Measurements from ENCODE around the gene NLRP1.

The NLRP1 gene

DNA sequence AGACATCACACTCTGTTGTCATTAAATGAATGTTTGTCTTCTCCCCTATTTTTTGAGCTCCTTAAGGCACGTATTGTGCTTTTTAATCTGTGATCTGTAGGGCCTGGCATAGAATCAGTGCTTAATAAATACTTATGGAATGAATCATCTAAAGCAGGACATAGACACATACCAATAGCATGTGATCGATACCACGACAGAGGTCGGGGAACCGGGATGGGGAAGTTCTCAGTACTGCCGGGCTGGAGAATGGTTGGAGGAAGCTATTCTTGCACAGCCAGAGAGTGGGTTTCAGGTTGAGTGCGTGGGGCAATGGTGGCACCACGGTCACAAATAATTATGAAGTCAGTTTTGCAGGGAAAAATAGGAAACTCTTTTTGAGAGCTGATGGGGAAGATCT lies 26.8 kb downstream of the NLRP1 start:
- DNase-seq (ENCODE audit: low read depth in 2 of 2), result peak; percentile 29

DNA sequence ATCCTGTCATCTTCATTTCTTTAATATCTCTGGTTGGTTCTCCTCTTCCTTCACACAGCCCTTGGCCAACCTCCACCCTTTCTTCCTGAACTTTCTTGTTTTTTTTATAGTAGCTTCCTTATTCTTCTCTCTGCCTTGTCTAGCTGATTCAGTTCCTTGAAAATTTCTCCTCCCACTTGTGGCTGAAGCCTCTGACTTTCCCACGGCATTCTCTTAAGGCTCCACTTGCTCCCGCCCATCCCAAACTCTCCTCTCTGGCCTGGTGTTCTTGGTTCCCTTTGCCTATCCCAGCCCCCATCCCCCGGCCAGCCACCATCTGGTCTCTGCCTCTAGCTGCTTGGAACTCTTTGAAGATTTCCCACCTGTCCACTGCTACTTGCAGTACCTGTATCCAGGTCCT lies 29.1 kb downstream of the NLRP1 start:
- no peak for DNase-seq (ENCODE audit: low read depth in 2 of 2)

DNA sequence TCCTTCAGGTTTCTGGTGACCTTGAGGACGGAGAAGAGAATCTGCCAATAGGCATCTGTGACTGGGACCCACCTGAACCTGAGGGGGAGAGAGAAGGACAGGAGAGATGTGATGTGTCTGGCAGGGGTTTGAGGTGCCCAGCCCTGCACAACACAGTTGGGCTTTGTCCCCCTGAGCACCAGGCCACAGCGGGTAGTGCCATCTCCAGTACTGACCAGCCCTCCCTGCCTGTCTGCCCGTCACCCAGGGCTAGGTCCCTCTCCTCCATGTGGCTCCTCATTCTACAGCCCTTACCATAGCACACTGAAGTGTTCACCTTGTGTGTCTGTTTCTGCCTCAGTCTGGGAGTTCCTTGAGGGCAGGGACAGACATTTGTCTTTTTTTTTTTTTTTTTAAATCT lies 30.8 kb downstream of the NLRP1 start:
- DNase-seq (ENCODE audit: low read depth in 2 of 2), result no peak

DNA sequence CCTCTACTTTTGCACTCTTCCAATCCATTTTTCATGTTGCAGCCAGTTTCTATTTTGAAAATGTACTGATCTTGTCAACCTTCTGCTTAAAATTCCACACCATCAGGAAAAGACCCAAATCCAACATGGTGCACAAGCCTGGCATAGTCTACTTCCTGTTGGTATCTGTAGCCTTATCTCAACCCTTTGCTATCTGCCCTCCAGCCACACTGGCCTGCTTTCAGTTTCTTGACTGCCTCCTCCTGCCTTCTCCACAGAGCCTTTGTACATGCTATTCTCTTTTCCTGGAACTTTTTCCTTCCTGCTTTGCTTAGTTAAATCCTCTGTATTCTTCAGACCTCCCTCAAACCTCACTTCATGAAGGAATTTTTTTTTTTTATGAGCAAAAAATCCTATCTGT lies 31.5 kb downstream of the NLRP1 start:
- no peak for DNase-seq (ENCODE audit: low read depth in 2 of 2)

DNA sequence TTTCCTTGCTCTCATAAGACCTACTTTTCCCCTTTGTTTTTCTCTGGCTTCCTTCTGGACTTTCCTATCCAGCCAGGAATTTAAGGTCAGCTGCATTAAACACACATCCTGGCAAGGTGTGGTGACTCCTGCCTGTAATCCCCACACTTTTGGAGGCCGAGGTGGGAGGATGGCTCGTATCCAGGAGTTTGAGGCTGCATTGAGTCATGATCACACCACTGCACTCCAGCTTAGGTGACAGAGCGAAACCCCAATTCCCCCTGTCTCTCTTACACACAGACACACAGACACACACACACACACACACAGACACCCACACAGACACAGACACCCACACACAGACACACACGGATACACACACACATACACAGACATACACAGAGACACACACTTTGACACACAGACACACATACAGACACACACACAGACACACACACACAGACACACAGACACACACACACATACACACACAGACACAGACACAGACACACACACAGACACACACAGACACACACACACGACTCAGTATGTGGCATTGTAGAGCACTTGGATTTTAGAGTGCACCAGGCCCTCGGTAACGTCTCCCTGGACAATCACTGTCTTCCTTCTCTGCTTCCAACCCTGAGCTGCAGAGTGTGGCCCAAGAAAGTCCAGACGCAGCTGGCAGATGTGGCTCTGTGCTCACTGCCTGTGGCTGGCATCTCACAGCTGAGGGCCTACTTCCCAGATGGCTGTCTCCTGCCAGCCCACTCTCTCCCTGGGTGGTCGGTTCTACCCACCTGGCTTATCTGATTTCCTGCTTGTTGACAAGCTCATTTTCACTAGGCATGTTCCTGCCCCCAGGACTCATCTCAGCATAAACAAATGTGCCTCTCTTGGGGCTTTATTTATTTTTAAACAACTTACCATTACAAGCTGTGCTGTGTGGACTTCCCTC lies 39.0 kb downstream of the NLRP1 start:
- no peak for DNase-seq (ENCODE audit: low read depth in 2 of 2)

DNA sequence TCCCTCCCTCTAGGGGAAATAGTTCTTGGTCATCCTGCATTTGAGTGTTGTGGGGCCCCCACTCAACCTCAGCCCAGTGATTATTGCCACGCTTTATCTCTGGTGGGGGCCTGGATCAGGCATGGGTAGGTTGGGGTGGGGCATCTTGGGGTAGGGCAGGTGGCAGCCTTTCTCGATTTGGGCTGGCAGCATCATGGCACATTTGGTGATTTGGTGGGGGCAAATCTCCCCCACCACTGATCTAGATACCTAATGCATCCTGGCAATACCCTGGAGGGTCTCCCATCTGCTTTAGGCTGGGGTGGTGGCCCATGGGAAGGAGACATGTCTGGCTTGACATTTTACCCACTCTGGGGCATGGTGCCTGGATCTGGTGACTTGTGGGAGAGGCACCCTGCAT lies 40.2 kb downstream of the NLRP1 start:
- no peak for DNase-seq (ENCODE audit: low read depth in 2 of 2)

DNA sequence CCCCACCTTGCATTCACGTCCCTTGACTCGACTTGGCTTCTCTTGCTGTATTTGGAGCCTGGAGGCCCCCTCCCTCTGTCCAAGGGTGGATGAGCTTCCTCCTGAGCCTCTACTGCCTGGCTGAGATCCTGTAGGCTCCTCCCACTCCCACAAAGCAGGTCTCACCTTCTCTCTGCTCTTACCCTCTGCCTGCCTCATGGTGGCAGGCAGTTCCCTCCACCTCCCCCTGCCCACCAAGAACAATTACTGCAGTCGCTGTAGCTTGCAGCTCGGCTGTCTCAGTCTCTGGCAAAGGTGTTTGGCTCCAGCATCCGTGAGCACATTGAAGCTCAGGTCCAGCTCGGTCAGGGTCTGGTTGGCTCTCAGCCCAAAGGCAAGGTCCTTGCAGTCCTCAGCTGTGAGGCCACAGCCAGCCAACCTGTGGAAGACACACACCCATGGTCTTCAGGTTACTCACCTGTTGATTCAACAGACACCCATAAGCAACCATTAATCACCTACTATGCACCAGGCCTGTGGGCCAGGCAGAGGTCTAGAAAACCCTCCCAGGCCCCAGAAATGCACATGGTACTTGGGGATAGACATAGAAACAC lies 42.6 kb downstream of the NLRP1 start:
- no peak for DNase-seq (ENCODE audit: low read depth in 2 of 2)

DNA sequence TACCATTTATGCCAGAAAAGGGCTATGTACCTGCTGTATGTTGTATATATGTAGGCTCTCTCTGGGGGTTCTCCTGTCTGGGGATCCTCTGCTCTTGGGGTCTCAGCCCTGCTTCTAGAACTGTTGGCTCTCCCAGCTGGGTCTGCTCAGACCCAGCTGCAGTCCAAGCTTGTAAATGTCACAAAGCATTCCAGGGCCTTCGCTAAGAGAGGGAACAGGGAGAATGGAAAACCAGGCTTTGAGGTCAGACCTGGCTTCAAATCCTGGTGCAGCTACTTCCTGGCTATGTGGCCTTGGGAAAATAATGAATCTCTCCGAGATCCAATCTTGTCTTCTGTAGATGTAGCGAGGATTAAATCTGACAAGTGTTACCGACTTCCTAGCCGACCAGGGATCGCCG lies 44.0 kb downstream of the NLRP1 start:
- no peak for DNase-seq (ENCODE audit: low read depth in 2 of 2)

DNA sequence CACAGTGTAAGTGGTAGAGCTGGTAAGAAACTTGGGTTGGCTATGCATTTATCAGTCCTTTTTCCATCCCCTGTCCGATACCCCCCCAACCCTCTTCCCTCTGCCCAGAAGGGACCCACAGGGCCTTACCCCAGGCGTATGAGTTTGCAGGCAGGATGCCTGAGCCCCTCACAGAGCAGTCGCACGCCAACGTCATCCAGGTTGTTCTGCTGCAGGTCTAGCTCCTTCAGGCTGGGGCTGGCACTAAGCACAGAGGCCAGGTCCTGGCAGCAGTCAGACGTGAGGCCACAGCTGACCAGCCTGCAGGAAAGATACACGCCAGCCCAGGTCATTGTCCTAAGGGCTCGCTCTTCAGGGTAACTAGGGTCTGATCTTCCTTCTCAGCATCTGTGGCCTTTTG lies 45.0 kb downstream of the NLRP1 start:
- no peak for DNase-seq (ENCODE audit: low read depth in 2 of 2)

DNA sequence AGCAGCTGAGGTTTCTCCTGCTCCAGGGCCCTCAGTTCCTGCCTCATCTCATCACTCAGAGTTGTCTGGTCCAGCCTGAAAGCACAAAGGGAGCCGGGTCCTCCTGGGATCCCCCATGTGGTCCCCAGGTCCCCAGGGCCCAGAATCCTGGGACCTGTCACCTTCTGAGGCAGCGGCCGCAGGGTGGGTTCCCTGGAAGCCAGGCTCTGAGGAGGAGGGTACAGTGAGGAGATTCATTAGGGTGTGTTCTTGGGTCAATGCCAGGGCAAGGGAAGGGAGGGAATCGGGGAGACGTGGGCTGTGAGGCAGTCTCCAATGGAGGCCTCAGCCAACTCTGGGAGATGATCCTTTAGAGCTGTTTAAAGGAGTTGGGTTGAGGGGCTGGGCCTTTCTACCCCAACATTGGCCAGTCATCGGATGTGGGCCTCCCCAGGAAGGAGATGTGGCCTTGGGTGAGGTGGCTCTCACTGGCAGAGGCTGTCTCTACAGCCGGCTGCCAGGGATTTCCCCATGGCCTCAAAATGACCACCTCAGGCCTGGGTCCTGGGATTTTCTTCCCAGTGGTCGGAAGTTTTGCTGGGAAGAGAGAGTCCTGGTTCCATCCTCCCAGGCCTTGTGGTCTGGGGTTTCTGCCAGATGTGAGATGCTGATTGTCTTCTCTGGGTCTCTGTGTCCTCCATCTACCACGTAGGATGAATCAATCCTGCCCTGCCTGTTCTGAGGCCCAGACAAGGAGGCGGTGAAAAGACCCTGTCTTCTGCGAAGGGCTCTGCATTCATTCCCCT lies 47.3 kb downstream of the NLRP1 start:
- peak in 1 of 2 experiments; percentile 10 for DNase-seq (ENCODE audit: low read depth in 2 of 2)

DNA sequence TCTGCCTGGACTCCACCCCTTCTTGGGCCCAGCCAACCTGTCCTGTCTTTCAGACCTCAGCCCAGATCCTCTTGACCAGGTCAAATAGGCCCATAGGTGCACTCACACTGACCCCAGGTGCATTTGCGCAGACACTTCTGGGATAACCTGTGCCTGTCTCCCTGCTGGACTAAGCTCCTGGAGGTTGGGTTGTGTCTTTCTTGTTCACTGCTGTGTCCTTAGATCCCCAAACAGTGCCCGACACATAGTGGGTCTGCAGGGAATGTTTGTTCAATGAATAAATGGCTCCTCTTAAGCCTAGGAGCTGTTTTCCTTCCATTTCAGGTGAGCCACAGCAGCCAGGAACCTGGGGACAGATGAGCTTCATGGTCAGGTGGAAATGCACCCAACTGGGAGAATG lies 48.9 kb downstream of the NLRP1 start:
- DNase-seq (ENCODE audit: low read depth in 2 of 2), result no peak

DNA sequence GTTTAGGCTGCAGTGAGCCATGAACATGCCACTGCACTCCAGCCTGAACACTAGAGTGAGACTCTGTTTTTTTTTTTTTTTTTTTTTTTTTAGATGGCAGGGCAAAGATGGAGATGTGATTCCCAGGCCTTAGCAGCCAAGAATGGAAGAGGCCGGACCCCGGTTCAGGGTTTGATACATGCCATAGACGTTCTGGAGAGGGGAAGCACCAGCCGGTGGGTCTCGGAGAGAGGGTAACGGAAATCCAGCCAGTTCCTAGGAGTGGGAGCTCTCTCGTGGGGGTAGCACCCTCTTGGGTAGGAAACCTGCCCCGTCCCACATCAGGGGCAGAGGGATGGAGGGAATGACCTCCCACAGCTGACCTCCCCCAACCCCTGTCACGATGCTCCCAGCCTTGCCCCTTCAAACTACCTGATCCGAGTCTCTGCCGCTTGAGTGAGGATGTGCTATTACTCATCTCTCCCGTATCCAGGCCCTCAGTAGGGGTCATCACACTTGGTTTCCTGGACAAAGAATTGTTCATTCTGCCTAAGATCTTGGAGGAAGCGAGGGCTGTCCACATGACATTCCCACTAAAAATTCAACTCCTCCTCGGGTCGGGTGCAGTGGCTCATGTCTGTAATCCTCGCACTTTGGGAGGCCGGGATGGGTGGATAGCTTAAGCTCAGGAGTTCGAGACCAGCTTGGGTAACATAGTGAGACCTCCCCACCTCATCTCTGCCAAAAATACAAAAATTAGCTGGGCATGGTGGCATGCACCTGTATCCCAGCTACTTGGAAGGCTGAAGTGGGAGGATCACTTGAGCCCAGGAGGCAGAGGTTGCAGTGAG lies 50.6 kb downstream of the NLRP1 start:
- DNase-seq (ENCODE audit: low read depth in 2 of 2), result no peak

DNA sequence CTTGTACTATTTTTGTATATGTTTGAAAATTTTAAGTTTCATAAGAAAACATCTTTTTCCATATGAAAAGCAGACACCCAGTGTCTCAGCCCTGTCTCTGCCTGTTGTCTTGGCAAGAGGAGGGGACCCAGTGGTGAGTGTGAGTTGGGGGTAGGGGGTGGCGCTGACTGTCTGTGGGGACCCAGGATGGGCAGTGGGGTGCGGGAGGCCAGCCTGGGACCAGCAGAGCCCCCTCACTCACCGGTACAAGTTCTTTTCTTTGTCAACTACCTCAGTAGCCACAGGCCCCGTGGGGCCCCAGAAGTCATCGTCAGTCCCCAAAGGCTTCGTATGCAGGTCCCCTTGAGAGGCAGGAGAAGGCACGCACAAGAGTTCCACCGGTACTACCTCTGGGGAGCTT lies 51.7 kb downstream of the NLRP1 start:
- DNase-seq (ENCODE audit: low read depth in 2 of 2), result no peak

DNA sequence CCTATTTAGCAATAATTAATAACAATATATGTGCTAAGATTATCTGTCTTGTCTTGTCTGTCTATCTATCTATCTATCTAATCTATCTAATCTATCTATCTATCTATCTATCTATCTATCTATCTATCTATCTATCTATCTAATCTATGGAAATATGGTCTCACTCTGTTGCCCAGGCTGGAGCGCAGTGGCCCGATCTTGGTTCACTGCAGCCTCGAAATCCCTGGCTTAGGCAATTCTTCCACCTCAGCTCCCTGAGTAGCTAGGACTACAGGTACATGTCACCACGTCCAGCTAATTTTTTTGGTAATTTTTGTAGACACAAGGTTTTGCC lies 53.3 kb downstream of the NLRP1 start:
- no peak for DNase-seq (ENCODE audit: low read depth in 2 of 2)

DNA sequence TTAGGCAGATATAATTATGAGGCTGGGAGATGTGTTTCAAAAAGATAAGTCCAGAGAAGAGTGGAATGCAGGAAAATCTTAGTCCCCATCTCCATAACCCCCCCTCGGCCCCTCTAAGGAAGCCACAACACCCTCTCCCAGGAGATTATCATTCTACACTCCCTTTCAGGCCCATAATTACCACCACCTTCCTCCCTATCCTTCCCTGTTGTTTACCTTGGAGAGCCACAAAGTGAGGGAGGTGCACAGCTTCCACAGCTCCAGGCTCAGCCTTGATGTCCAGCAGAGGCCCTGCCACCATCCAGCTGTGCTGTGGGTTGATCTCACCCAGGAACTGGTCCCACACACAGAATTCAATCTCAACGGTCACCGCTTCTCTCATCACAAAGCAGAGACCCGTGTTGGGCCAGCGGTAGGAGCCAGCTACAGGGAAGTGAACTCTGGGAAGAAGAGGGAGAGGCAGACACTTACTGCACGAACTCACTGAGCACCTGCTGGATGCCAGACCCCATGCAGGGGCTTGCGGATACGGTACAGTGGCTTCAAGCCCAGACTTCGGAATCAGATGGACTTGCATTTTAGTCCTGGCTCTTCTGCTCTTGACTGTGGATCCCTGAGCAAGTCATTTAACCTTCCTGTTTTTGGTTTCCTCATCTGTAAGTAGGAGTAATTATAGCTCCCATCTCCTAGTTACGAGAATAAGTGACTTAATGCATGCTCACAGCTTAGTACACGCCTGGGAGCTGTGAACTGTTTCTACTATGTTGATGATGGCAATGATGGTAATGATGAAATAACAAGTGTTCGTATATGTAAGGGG lies 53.8 kb downstream of the NLRP1 start:
- DNase-seq (ENCODE audit: low read depth in 2 of 2), result no peak

DNA sequence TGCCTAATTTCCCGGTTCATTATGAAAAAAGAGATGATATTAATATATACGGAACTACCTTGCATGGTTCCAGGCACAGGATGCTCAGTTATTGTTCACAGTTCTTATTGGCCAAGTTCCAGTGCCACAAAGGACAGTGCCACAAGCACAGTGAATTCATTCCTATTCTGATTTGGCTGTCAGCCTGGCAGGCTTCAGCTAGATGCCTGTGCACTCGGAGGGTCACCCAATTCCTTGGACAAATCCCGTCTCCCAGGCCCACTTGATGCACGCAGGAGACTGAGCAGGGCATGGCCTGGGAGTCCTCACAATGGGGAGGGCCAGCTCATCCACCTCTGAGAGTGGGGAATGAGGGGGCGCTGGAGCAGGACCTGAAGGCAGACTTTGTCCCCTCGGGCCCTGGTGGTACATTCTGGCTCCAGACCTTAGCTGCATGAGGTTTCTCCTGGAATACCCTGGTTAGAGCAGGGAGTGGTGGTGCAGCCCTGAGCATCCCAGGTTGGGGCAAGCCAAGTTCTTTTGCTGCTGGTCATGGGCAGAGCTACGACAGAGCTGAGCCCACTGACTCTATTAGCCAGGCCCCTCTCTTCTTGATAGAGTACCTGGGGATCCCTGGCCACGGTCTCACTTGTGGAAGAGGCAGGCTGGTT lies 56.6 kb downstream of the NLRP1 start:
- no peak for DNase-seq (ENCODE audit: low read depth in 2 of 2)

DNA sequence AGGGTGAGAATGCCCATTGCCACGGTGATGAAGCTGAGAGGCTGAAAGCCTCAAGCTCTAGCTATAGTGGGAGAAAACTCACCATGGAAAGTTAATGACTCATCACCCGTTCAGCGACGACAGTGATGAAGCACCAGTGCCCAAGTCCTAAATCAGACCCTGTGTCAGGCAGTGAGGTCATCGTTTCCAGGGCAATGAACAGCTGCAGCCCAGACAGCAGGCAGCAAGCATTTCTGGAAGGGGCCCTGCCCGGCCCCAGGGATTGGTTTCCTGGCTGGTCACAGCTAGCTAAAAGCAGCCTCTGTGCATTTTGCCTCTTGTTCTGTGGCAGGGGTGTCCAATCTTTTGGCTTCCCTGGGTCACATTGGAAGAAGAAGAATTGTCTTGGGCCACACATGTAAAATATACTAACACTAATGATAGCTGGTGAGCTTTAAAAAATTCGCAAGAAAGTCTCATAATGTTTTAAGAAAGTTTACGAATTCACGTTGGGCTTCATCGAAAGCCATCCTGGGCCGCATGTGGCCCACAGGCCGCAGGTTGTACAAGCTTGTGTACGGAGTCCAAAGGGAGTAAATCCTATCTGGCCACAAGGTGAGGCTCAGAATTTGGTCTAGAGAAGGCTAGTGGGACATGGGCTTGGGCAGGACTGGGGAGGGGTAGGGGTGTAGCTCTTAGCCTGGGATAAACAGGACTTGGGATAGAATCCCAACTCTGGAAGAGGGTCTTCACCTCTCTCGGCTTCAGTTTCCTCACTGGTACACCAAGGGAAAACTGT lies 57.3 kb downstream of the NLRP1 start:
- peak; percentile 87 to 88 for DNase-seq (ENCODE audit: low read depth in 2 of 2)

DNA sequence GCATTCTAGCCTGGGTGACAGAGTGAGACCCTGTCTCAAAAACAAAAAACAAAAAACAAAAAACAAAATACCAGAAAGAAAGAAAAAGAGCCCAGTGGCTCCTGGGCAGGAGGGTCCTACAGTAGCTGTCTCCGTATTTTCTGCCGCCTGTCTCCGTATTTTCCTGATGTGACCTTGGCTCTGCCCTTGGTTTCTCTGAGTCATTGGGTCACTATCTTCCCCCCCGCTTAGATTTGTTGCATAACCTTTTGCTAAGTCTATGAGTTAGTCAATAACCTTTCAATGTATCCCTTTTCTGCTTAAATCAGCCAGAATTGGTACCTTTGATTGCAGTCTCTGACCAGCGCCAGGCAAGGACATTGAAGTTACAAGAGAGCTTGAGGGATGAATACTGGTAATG lies 61.1 kb downstream of the NLRP1 start:
- no peak for DNase-seq (ENCODE audit: low read depth in 2 of 2)

DNA sequence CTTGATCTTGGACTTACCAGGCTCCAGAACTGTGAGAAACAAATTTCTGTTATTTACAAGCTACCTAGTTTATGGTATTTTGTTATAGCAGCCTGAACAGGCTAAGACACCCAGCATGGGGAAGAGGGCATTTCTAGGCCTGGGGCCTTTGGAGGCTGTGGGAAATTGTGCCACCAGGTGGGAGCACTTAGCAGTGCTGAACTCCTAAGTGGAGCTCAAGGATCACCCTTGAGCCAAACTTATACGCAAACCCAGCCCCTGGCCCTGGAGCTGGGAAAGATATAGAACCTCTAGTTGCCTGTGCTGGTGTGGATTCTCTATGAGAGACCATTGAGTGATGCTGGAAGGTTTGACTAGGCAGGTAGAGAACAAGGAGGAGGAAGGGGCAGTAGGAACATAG lies 61.8 kb downstream of the NLRP1 start:
- DNase-seq (ENCODE audit: low read depth in 2 of 2), result no peak

All from fibroblast of skin of left quadriceps (primary cell).